Testis (tissue), 3 donors: ENCODE data around the gene DVL2. TPM values are rescaled to one million over a fixed set of nuclear protein-coding genes. Genes with fewer than 3 reads are reported as not detected.

Experiments
- DNase-seq: peaks from one replicate; pipeline ENCODE4 v3.0.0-alpha.2; 2019
- H3K27ac ChIP-seq, 2 donors: fragments of 200-600 bp; sonication (generic); one replicate each; pipeline ENCODE4 v1.5.1; 2019
- H3K27me3 ChIP-seq: fragments of 200-600 bp; sonication (generic); one replicate; pipeline ENCODE4 v1.5.1; 2019
- H3K36me3 ChIP-seq: fragments of 200-600 bp; sonication (generic); one replicate; pipeline ENCODE4 v1.5.1; 2017; ENCODE audit warnings: low read depth; ENCODE audit errors: missing control alignments
- H3K4me1 ChIP-seq: fragments of 200-600 bp; sonication (generic); one replicate; pipeline ENCODE4 v1.5.1; 2019
- H3K4me3 ChIP-seq, 2 donors: fragments of 200-600 bp; sonication (generic); one replicate each; pipeline ENCODE4 v1.5.1; 2017 to 2019
- H3K9me3 ChIP-seq: fragments of 200-600 bp; sonication (generic); one replicate; pipeline ENCODE4 v1.5.1; 2017
- CTCF ChIP-seq, 3 experiments: fragments of 450-650 bp in 2 of 3; fragments of 200-600 bp in 1 of 3; sonication (generic) in 1 of 3; IDR thresholded peaks; one replicate each; pipeline ENCODE4 v1.5.1; 2016 to 2019; ENCODE audit warnings: antibody characterized with exemption in 3 of 3, mild to moderate bottlenecking in 2 of 3, moderate library complexity in 1 of 3
- POLR2A ChIP-seq: fragments of 450-650 bp; IDR thresholded peaks from one replicate; pipeline ENCODE4 v1.6.1; 2017; ENCODE audit warnings: antibody characterized with exemption, mild to moderate bottlenecking, moderate library complexity
- WGBS, 2 donors: methylation state at CpG; one replicate each; pipeline ENCODE4 v1.1.5; 2018; 5-methylcytosine and 5-hydroxymethylcytosine counted together
- intact Hi-C: fragments of 100-400 bp; cut with DNase I; formaldehyde crosslinking; loops from one replicate; pipeline ENCODE4 v1.15.1; 2023; ENCODE audit warnings: low total_unique reads
- polyA plus RNA-seq: library from polyadenylated mRNA; stranded (reverse); fragments of 350-450 nt; fragmentation: Illumina TruSeq; extraction: RNeasy Lipid Tissue Mini Kit (QIAGEN cat#74804); gene quantifications from one replicate; pipeline ENCODE4 v1.2.3, GENCODE V29; 2014; ENCODE audit warnings: low read depth, low replicate concordance; ENCODE audit not compliant: insufficient read depth
- total RNA-seq, 2 donors: library from RNA; depleted of rRNA; stranded (reverse); fragments of >200 nt; gene quantifications; one replicate each; pipeline ENCODE4 v1.2.3, GENCODE V29; 2016

DVL2 gene
- total and polyA plus RNA-seq, 3 donors from 2014 or later = 43.6 to 102 (median 81.3) TPM

- Histone ChIP-seq H3K4me3 (no peak overlapping the region), H3K36me3 (no peaks in the 10 kb centered on the region), H3K27me3 (no peaks in the 10 kb centered on the region), H3K27ac (no peak overlapping the region), H3K9me3 (no peaks in the 10 kb centered on the region), H3K4me1 (peaks cover 39% of the 10 kb centered on the region)
- TF ChIP-seq CTCF (IDR thresholded peaks at IDR 0.05) = no peak
- TF ChIP-seq POLR2A = no peak
- DNase-seq = no peak
- WGBS, 2 donors = 44 to 58% methylated on average over 7 to 21 of the region's 21 CpGs
- intact Hi-C loops = no loop called here
Observed at GRCh38 chr17:7208027-7208571, 26.2 kb downstream of the DVL2 start.

GRCh38 chr17:7207120-7208001 lies 27.0 kb downstream of the DVL2 start:
- peak; percentile 46 for DNase-seq
- no peak overlapping the region for H3K4me3 ChIP-seq
- peaks cover 39% of the 10 kb centered on the region for H3K4me1 ChIP-seq

GRCh38 chr17:7205561-7205960 lies 28.8 kb downstream of the DVL2 start:
- H3K27me3 ChIP-seq = no peaks in the 10 kb centered on the region
- intact Hi-C loops = no loop called here
- TF ChIP-seq CTCF (IDR thresholded peaks at IDR 0.05) (no peak), POLR2A (no peak)
- peaks cover 39% of the 10 kb centered on the region for H3K4me1 ChIP-seq
- no peaks in the 10 kb centered on the region for H3K9me3 ChIP-seq
- peak overlapping the region; percentile 52 to 55 for H3K4me3 ChIP-seq
- WGBS, 2 donors = 35 to 46% methylated on average over 15 of the region's 15 CpGs
- no peak for DNase-seq
- H3K27ac ChIP-seq = peak overlapping the region in 1 of 2 donors; percentile 80
- no peaks in the 10 kb centered on the region for H3K36me3 ChIP-seq

More at GRCh38 chr17:7207120-7208001, 27.0 kb downstream of the DVL2 start:
- no peak for TF ChIP-seq POLR2A
- TF ChIP-seq CTCF (IDR thresholded peaks at IDR 0.05) = no peak
- 38 to 60% methylated on average over 15 to 23 of the region's 24 CpGs for WGBS, 2 donors
- Histone ChIP-seq H3K27ac (peak overlapping the region; percentile 55 to 71), H3K36me3 (no peaks in the 10 kb centered on the region), H3K9me3 (no peaks in the 10 kb centered on the region), H3K27me3 (no peaks in the 10 kb centered on the region)
- intact Hi-C loops = no loop called here

- Histone ChIP-seq H3K27ac (peak overlapping the region; percentile 59 to 80), H3K4me1 (peaks cover 39% of the 10 kb centered on the region), H3K36me3 (no peaks in the 10 kb centered on the region), H3K27me3 (no peaks in the 10 kb centered on the region), H3K9me3 (no peaks in the 10 kb centered on the region), H3K4me3 (peak overlapping the region; percentile 52 to 55)
- no peak for TF ChIP-seq POLR2A
- peak in 1 of 3 experiments; percentile 7 for TF ChIP-seq CTCF (IDR thresholded peaks at IDR 0.05)
- 2 to 6% methylated on average over 6 to 34 of the region's 34 CpGs for WGBS, 2 donors
- DNase-seq = peak; percentile 89
- intact Hi-C loops = no loop called here
Observed at GRCh38 chr17:7204828-7205461, 29.4 kb downstream of the DVL2 start.
